Left lung (tissue), 10 donors: Measurements from ENCODE around the gene CPEB3. TPM values are rescaled to one million over a fixed set of nuclear protein-coding genes. Genes with fewer than 3 reads are reported as not detected.

Source experiments
- ATAC-seq: fragments of 200-7000 bp; cut with Tn5 transposase; one replicate; pipeline ENCODE4 v1.9.1; 2020; ENCODE audit warnings: moderate library complexity
- DNase-seq, 4 donors: peaks; one replicate each; pipeline ENCODE4 v3.0.0-alpha.2; 2013 to 2020
- H3K27ac ChIP-seq, 2 donors: fragments of 200-600 bp; sonication (generic) in 1 of 2; one replicate each; pipeline versions ENCODE4 v1.5.0 to v1.8.0; 2020 to 2021
- H3K27me3 ChIP-seq, 2 donors: fragments of 200-600 bp; sonication (generic) in 1 of 2; one replicate each; pipeline versions ENCODE4 v1.5.0 to v1.8.0; 2020 to 2021
- H3K36me3 ChIP-seq, 2 donors: fragments of 200-600 bp; sonication (generic) in 1 of 2; one replicate each; pipeline versions ENCODE4 v1.5.0 to v1.8.0; 2020 to 2021
- H3K4me1 ChIP-seq, 2 donors: fragments of 200-600 bp; one replicate each; pipeline ENCODE4 v1.8.0; 2021
- H3K4me3 ChIP-seq, 2 donors: fragments of 200-600 bp; sonication (generic) in 1 of 2; one replicate each; pipeline versions ENCODE4 v1.5.0 to v1.8.0; 2020 to 2021; ENCODE audit warnings: mild to moderate bottlenecking in 1 of 2
- H3K9me3 ChIP-seq, 2 donors: fragments of 200-600 bp; sonication (generic) in 1 of 2; one replicate each; pipeline versions ENCODE4 v1.5.0 to v1.8.0; 2020 to 2021
- intact Hi-C, 2 donors: fragments of 100-400 bp; cut with DNase I; formaldehyde crosslinking; loops; one replicate each; pipeline versions ENCODE4 v1.11.2 to v1.14.2; 2022
- polyA plus RNA-seq, 6 donors: library from polyadenylated mRNA; unstranded; fragments of 120-200 nt; gene quantifications; one replicate each; pipeline ENCODE4 v1.2.1, GENCODE V29; 2013; ENCODE audit not compliant: insufficient read length in 6 of 6
- total RNA-seq, 2 donors: library from RNA; stranded (reverse); fragmentation: NEBNext Ultra II Directional; extraction: Animal tissue kit (Norgen Biotek cat#: 25700); gene quantifications; one replicate each; pipeline ENCODE4 v1.2.1, GENCODE V29; 2021
- TF ChIP-seq, protein P1 (sequence below), 2 donors: fragments of 200-600 bp; sonication (generic) in 1 of 2; IDR thresholded peaks; one replicate each; pipeline versions ENCODE4 v1.5.0 to v1.8.0; 2021; ENCODE audit warnings: antibody characterized with exemption in 2 of 2
- donor health status: DM: no; HTN: yes; CAD: no.
- donor health status: DM: no; HTN: no; CAD: no.

The CPEB3 gene
- total and polyA plus RNA-seq, 8 donors = 2.9 to 4.3 (median 3.5) TPM

- Histone ChIP-seq H3K4me1 (peaks cover 9 to 54% of the 10 kb centered on the region in 2 donors), H3K4me3 (peak overlapping the region; percentile 57 to 58), H3K9me3 (no peaks in the 10 kb centered on the region), H3K36me3 (no peaks in the 10 kb centered on the region), H3K27ac (peak overlapping the region; percentile 83 to 92), H3K27me3 (no peaks in the 10 kb centered on the region)
- TF ChIP-seq, protein P1, sequence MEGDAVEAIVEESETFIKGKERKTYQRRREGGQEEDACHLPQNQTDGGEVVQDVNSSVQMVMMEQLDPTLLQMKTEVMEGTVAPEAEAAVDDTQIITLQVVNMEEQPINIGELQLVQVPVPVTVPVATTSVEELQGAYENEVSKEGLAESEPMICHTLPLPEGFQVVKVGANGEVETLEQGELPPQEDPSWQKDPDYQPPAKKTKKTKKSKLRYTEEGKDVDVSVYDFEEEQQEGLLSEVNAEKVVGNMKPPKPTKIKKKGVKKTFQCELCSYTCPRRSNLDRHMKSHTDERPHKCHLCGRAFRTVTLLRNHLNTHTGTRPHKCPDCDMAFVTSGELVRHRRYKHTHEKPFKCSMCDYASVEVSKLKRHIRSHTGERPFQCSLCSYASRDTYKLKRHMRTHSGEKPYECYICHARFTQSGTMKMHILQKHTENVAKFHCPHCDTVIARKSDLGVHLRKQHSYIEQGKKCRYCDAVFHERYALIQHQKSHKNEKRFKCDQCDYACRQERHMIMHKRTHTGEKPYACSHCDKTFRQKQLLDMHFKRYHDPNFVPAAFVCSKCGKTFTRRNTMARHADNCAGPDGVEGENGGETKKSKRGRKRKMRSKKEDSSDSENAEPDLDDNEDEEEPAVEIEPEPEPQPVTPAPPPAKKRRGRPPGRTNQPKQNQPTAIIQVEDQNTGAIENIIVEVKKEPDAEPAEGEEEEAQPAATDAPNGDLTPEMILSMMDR (IDR thresholded peaks at IDR 0.05) = no peak
- intact Hi-C loops = no loop called here
- ATAC-seq (peak; percentile 73), DNase-seq (peak in 3 of 4 donors; percentile 64 to 80 (median 79))
Measured at GRCh38 chr10:92240289-92241157, 50.4 kb downstream of the CPEB3 start.

DNA sequence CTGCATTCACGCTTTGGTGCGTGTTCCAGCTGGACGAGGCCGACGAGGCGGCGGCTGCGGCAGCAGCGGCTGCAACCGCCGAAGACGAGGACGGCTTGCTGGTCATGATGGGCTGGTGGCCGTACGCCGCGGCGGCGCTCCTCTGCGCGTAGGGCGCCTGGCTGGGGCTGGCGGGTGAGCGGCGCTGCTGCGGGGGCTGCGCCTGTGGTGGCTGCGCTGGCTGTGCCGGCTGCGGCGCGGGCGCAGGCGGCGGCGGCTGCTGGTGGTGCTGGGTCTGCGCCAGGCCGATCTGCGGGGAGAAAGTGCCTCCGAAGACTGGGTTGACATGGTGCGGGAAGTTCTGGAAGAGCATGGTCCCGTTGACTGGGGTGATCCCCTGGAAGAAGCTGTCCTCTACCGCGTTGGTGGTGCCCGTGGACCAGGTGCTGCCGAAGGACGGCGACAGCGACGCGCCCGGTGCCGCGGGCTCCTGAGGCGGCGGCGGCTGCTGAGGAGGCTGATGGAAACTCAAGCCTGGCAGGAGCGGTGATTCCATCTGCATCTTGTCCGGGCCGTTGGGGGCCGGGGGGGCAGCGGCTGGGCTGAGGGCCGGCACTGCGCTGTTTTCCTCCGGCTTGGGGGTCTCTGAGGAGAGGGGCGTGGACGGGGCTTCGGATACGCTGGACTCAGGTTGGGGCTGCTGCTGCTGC is 51.1 kb downstream of the CPEB3 start:
- no peaks in the 10 kb centered on the region for H3K27me3 ChIP-seq
- ATAC-seq (peak; percentile 52), DNase-seq (peak; percentile 47 to 91 (median 48))
- H3K36me3 ChIP-seq = no peaks in the 10 kb centered on the region
- H3K4me1 ChIP-seq = peaks cover 9 to 54% of the 10 kb centered on the region in 2 donors
- H3K27ac ChIP-seq = peak overlapping the region; percentile 83 to 92
- H3K4me3 ChIP-seq = peak overlapping the region; percentile 57 to 58
- TF ChIP-seq, protein P1 (IDR thresholded peaks at IDR 0.05) = no peak
- H3K9me3 ChIP-seq = no peaks in the 10 kb centered on the region
- intact Hi-C loops = no loop called here

GRCh38 chr10:92239151-92239599 is 51.7 kb downstream of the CPEB3 start:
- no peak for DNase-seq
- intact Hi-C loops = no loop called here
- Histone ChIP-seq H3K4me3 (peak overlapping the region; percentile 57 to 58), H3K9me3 (no peaks in the 10 kb centered on the region), H3K4me1 (peaks cover 9 to 54% of the 10 kb centered on the region in 2 donors), H3K27ac (peak overlapping the region in 1 of 2 donors; percentile 92), H3K36me3 (peaks cover 0 to 3% of the 10 kb centered on the region in 2 donors), H3K27me3 (no peaks in the 10 kb centered on the region)
- peak; percentile 2 for ATAC-seq
- TF ChIP-seq, protein P1 (IDR thresholded peaks at IDR 0.05) = no peak

DNA sequence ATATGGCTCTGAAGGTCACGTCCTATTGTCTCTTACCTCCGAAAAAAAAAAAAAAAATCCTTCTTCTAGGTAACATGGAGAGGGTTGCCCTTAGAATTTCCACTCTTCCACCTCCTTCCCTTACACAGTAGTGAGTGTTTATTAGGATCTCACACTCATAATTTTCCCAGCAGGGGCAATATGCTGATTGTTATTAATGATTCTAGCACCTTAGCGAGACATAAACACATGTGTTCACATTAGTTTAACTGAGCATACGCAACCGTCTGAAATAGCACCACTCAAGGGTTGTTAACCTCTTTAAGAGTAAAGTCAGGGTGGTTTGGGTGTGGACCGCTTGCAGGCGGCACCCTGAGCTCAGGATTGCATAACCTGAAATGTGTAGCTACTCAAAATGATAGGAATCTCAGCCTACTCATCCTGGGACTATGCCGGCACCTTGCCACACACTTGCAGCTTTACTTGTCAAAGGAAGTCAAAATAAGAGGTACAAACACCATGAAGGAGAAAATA is 52.2 kb downstream of the CPEB3 start:
- DNase-seq (peak in 2 of 4 donors; percentile 62 to 71), ATAC-seq (peak; percentile 73)
- peak overlapping the region in 1 of 2 donors; percentile 92 for H3K27ac ChIP-seq
- TF ChIP-seq, protein P1 (IDR thresholded peaks at IDR 0.05) = no peak
- peaks cover 0 to 3% of the 10 kb centered on the region in 2 donors for H3K36me3 ChIP-seq
- peak overlapping the region; percentile 57 to 58 for H3K4me3 ChIP-seq
- peaks cover 9 to 51% of the 10 kb centered on the region in 2 donors for H3K4me1 ChIP-seq
- H3K9me3 ChIP-seq = no peaks in the 10 kb centered on the region
- no peaks in the 10 kb centered on the region for H3K27me3 ChIP-seq
- intact Hi-C loops = no loop called here
